ENCODE measurements around the gene MTHFD1L.

- TF ChIP-seq CTCF (IDR thresholded peaks at IDR 0.05; ENCODE audit: insufficient read depth, low read length, poor library complexity, severe bottlenecking) (no peak), EZH2phosphoT487 (conservative IDR thresholded peaks at IDR 0.05; ENCODE audit: low read length) (no peak)
Measured at GRCh38 chr6:150876598-150876997, 11.1 kb downstream of the MTHFD1L start.

Measured in SU-DHL-6 (cell line).